Activated T-cell treated with anti-CD3 and anti-CD28 coated beads for 1 hour (primary cell): ENCODE data around the gene PIAS1.
"Not testable (repeated sequence)": the region's sequence is repeated elsewhere in the genome, so short reads cannot be mapped to it uniquely, and the experiment has no call there.

ENCODE experiments used
- DNase-seq: peaks from one replicate; pipeline ENCODE4 v3.0.0-alpha.2; 2020; ENCODE audit warnings: low read depth

PIAS1 gene

GRCh38 chr15:68204361-68204760 lies 150.2 kb downstream of the PIAS1 start:
- no peak for DNase-seq

- no peak for DNase-seq
These were observed 150.9 kb downstream of the PIAS1 start, which contains the start of gene CALML4 for GRCh38 chr15:68204776-68205557. CALML4 (minus strand) TSS chr15:68205332; CDS start chr15:68205247, 85 bp downstream.

GRCh38 chr15:68205558-68205944 lies 151.4 kb downstream of the PIAS1 start:
- no peak for DNase-seq

- no peak for DNase-seq
These were observed 151.9 kb downstream of the PIAS1 start for GRCh38 chr15:68205954-68206539.

GRCh38 chr15:68206711-68207151 lies 152.6 kb downstream of the PIAS1 start:
- no peak for DNase-seq

GRCh38 chr15:68207176-68207935 lies 153.2 kb downstream of the PIAS1 start:
- DNase-seq = no peak

GRCh38 chr15:68208136-68208535 lies 154.0 kb downstream of the PIAS1 start:
- DNase-seq = no peak

- no peak for DNase-seq
These were observed 154.6 kb downstream of the PIAS1 start for GRCh38 chr15:68208636-68209240.

- DNase-seq = no peak
These were observed 155.2 kb downstream of the PIAS1 start for GRCh38 chr15:68209272-68209671.

GRCh38 chr15:68209735-68210408 lies 155.8 kb downstream of the PIAS1 start:
- DNase-seq = no peak

- no peak for DNase-seq
These were observed 156.3 kb downstream of the PIAS1 start for GRCh38 chr15:68210409-68210756.

- peak; percentile 37 for DNase-seq
These were observed 156.9 kb downstream of the PIAS1 start for GRCh38 chr15:68210821-68211655.

GRCh38 chr15:68211656-68212320 lies 157.7 kb downstream of the PIAS1 start:
- no peak for DNase-seq

- DNase-seq = not testable (repeated sequence)
These were observed 159.4 kb downstream of the PIAS1 start for GRCh38 chr15:68213491-68213845.

- DNase-seq = no peak
These were observed 160.1 kb downstream of the PIAS1 start for GRCh38 chr15:68213991-68214837.

- DNase-seq = no peak
These were observed 160.7 kb downstream of the PIAS1 start for GRCh38 chr15:68214838-68215254.

GRCh38 chr15:68217341-68217740 lies 163.2 kb downstream of the PIAS1 start:
- DNase-seq = no peak

- DNase-seq = no peak
These were observed 164.2 kb downstream of the PIAS1 start for GRCh38 chr15:68218331-68218730.
